ENCODE measurements around the gene ASB1. TPM values are rescaled to one million over a fixed set of nuclear protein-coding genes. Genes with fewer than 3 reads are reported as not detected.

The ASB1 gene
- total RNA-seq, 3 donors from 2014 or later = 23.5 to 41.7 (median 24.6) TPM

DNA sequence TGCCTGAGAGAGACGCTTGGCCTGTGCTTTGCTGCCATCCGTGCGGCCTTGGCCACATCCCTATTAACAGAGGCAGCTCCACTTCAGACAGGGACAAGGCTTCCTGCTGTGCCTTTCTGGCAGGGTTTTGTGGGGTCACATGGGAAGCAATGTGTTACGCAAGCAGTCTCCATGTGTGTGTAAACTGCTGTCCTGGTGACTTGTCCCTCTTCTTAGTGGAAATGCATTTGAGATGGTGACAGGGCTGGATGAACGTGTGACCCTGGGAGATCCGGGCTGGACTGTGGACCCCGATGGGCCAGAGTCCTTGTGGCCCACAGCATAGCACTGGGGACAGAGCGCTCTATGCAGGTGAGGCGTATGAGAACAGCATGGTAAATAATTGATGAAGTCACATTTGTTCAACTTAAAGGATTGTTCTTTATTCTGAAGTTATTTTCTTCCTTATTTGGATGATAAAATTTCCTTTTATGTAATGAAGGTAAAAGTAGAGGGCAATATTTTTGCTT lies 23.2 kb downstream of the ASB1 start:
- TF ChIP-seq, protein P1, sequence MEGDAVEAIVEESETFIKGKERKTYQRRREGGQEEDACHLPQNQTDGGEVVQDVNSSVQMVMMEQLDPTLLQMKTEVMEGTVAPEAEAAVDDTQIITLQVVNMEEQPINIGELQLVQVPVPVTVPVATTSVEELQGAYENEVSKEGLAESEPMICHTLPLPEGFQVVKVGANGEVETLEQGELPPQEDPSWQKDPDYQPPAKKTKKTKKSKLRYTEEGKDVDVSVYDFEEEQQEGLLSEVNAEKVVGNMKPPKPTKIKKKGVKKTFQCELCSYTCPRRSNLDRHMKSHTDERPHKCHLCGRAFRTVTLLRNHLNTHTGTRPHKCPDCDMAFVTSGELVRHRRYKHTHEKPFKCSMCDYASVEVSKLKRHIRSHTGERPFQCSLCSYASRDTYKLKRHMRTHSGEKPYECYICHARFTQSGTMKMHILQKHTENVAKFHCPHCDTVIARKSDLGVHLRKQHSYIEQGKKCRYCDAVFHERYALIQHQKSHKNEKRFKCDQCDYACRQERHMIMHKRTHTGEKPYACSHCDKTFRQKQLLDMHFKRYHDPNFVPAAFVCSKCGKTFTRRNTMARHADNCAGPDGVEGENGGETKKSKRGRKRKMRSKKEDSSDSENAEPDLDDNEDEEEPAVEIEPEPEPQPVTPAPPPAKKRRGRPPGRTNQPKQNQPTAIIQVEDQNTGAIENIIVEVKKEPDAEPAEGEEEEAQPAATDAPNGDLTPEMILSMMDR (IDR thresholded peaks at IDR 0.05) = no peak
- no peak overlapping the region for H3K4me3 ChIP-seq
- peak in 2 of 3 donors; percentile 46 for DNase-seq
- H3K9me3 ChIP-seq = no peaks in the 10 kb centered on the region
- H3K4me1 ChIP-seq (ENCODE audit: low read depth) = no peaks in the 10 kb centered on the region
- peaks cover 14% of the 10 kb centered on the region for H3K36me3 ChIP-seq (ENCODE audit: low read depth)
- peak; percentile 39 for ATAC-seq
- intact Hi-C loops (cut with DNase I, micrococcal nuclease) = no loop called here

- intact Hi-C loops (cut with DNase I, micrococcal nuclease) = no loop called here
- Histone ChIP-seq H3K36me3 (ENCODE audit: low read depth) (peaks cover 14% of the 10 kb centered on the region), H3K4me3 (no peak overlapping the region), H3K4me1 (ENCODE audit: low read depth) (no peaks in the 10 kb centered on the region), H3K9me3 (no peaks in the 10 kb centered on the region)
- TF ChIP-seq, protein P1 (IDR thresholded peaks at IDR 0.05) = no peak
- DNase-seq = no peak
- no peak for ATAC-seq
Observed at GRCh38 chr2:238450440-238450861, 23.7 kb downstream of the ASB1 start.

- TF ChIP-seq, protein P1 (IDR thresholded peaks at IDR 0.05) = no peak
- ATAC-seq (no peak), DNase-seq (no peak)
- Histone ChIP-seq H3K4me3 (no peak overlapping the region), H3K36me3 (ENCODE audit: low read depth) (peaks cover 5% of the 10 kb centered on the region), H3K9me3 (peaks cover 3% of the 10 kb centered on the region), H3K4me1 (ENCODE audit: low read depth) (no peaks in the 10 kb centered on the region)
- intact Hi-C loops (cut with DNase I, micrococcal nuclease) = no loop called here
Observed at GRCh38 chr2:238453842-238454241, 27.1 kb downstream of the ASB1 start.

GRCh38 chr2:238456449-238456848 lies 29.7 kb downstream of the ASB1 start:
- peaks cover 3% of the 10 kb centered on the region for H3K9me3 ChIP-seq
- TF ChIP-seq, protein P1 (IDR thresholded peaks at IDR 0.05) = no peak
- intact Hi-C loops (cut with DNase I, micrococcal nuclease) = no loop called here
- H3K36me3 ChIP-seq (ENCODE audit: low read depth) = no peaks in the 10 kb centered on the region
- DNase-seq (no peak), ATAC-seq (no peak)
- H3K4me3 ChIP-seq = no peak overlapping the region
- no peaks in the 10 kb centered on the region for H3K4me1 ChIP-seq (ENCODE audit: low read depth)

DNA sequence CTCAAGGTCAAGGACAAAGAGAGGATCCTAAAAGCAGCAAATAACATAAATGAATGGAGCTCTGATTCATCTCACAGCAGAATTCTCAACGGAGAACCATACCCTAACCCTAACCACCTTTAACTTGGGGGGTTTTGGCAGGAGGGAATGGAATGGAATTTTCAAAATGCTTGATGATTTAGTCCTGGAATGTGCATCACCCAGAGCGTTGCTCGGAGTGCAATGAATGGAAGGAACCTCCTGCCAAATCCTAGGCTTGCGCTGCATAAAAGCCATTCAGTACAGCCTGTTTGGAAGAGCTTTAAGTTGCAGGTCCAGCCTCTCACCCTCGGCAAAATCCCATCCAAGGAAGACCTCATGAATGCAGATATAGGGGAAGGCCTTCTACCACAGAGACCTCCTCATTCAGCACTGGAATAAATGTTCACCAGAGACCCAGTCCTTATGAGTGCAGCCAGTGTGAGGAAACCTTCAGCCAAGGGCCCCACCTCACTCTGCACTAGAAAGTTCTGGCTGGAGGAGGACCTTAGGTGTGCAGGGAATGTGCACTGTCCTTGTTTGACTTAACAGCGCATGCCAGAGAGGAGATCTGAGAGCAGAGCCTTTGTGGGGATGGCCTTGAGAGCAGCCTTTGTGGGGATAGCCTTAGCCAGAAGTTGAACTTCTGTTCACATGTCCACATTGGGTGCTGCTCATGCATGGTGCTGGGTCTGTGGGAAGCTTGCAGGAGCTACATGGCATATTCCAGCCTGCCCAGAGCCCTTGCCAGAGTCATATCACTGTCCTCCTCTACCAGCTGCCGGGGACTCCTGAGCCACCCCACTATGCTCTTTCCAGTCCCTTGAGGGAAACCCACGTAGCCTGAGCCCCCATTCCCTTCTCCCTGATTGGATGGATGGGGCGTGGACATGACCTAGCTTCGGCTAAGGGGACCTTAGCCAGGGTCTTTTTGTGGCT lies 30.5 kb downstream of the ASB1 start:
- ATAC-seq (no peak), DNase-seq (no peak)
- peaks cover 3% of the 10 kb centered on the region for H3K9me3 ChIP-seq
- intact Hi-C loops (cut with DNase I, micrococcal nuclease) = no loop called here
- TF ChIP-seq, protein P1 (IDR thresholded peaks at IDR 0.05) = no peak
- H3K4me3 ChIP-seq = no peak overlapping the region
- H3K4me1 ChIP-seq (ENCODE audit: low read depth) = no peaks in the 10 kb centered on the region
- no peaks in the 10 kb centered on the region for H3K36me3 ChIP-seq (ENCODE audit: low read depth)

All from mucosa of descending colon (tissue), 3 donors.